Measurements from ENCODE around the gene COL23A1. TPM values are rescaled to one million over a fixed set of nuclear protein-coding genes. Genes with fewer than 3 reads are reported as not detected.

The COL23A1 gene
- total and polyA plus RNA-seq, 2 of the 13 experiments (the other 11 are each of a cell fraction or from before 2014, with no cell fraction given) = not detected

DNA sequence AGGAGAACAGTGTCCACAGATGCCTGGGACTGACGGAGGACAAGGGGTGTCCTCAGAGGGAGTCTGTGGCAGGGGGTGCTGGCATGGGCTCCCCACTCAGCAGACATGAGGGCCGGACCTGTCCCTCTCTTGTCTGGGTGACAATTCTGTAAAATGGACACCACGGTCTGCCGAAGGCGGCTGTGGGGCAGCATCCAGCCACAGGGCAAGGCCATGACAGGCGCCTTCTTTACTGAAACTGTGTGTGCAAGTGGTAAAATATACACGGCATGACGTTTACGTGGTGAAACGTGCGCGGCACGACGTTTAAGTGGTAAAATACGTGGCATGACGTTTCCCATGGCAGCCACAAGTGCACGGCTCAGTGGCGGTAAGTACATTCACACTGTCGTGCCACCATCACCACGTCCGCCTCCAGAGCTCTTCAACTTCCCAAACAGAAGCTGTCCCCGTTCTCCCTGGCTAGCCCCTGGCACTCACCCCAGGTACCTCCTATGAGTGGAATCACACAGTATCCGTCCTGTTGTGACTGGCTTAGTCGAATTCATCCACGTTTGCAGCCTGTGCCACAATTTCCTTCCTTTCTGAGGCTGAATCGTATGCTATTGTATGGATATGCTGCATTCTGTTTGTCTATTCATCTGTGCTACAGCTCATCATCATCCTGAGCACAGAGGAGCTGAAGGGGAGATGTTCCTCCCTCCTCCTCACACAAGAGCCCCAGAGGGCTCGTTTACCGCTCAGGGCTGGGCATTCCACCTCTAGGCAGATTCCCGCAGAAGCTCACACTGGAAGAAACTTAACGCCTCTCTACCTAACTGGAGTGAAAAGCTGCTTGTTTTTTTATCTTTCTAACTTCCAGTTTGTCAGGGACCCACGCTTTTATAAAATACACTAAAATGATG lies 52.5 kb downstream of the COL23A1 start:
- H4K20me1 ChIP-seq (ENCODE audit: insufficient read depth, low read length) = no peaks in the 10 kb centered on the region
- H3K9me3 ChIP-seq (ENCODE audit: low read length) = no peaks in the 10 kb centered on the region
- DNase-seq (ENCODE audit: low spot score) (no peak), FAIRE-seq (no peak), ATAC-seq (no peak)
- intact Hi-C loops (cut with micrococcal nuclease; ENCODE audit: unreplicated experiment) (no loop called here), in situ Hi-C loops (cut with HindIII; ENCODE audit: extremely low pct_ligation_motif_present, low pct_unique_long_range_greater_than_20kb) (no loop called here)
- peaks cover 2 to 17% of the 10 kb centered on the region in 2 experiments; a peak in 3 of 5 replicates for H3K27me3 ChIP-seq (ENCODE audit: control insufficient read depth in 1 of 2, insufficient read depth in 2 of 2, low read length in 2 of 2)
- H3K27ac ChIP-seq (ENCODE audit: extremely low read length, insufficient read depth, low read length) = no peak overlapping the region
- no peak overlapping the region for H2AFZ ChIP-seq (ENCODE audit: low read length)
- TF ChIP-seq ZNF589 (CRISPR knock-in tag; conservative IDR thresholded peaks at IDR 0.05) = no peak
- TF ChIP-seq, protein P1, sequence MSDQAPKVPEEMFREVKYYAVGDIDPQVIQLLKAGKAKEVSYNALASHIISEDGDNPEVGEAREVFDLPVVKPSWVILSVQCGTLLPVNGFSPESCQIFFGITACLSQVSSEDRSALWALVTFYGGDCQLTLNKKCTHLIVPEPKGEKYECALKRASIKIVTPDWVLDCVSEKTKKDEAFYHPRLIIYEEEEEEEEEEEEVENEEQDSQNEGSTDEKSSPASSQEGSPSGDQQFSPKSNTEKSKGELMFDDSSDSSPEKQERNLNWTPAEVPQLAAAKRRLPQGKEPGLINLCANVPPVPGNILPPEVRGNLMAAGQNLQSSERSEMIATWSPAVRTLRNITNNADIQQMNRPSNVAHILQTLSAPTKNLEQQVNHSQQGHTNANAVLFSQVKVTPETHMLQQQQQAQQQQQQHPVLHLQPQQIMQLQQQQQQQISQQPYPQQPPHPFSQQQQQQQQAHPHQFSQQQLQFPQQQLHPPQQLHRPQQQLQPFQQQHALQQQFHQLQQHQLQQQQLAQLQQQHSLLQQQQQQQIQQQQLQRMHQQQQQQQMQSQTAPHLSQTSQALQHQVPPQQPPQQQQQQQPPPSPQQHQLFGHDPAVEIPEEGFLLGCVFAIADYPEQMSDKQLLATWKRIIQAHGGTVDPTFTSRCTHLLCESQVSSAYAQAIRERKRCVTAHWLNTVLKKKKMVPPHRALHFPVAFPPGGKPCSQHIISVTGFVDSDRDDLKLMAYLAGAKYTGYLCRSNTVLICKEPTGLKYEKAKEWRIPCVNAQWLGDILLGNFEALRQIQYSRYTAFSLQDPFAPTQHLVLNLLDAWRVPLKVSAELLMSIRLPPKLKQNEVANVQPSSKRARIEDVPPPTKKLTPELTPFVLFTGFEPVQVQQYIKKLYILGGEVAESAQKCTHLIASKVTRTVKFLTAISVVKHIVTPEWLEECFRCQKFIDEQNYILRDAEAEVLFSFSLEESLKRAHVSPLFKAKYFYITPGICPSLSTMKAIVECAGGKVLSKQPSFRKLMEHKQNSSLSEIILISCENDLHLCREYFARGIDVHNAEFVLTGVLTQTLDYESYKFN (CRISPR knock-in tag; conservative IDR thresholded peaks at IDR 0.05) = no peak
- TF ChIP-seq ZNF572 (CRISPR knock-in tag; IDR thresholded peaks at IDR 0.05) = no peak
- no peak for TF ChIP-seq KLF12 (CRISPR knock-in tag; IDR thresholded peaks at IDR 0.05; ENCODE audit: borderline replicate concordance)
- CTCF ChIA-PET (ENCODE audit: low intra/inter-chr PET ratio, low total read pairs) = no interaction called here
- POLR2A ChIA-PET = no interaction called here
- WGBS (ENCODE audit: low lambda C conversion rate) = 48% methylated on average over 31 of the region's 31 CpGs
- no TSS peak for BruUV-seq (replicated peaks)
- no peak overlapping the region for H3K4me3 ChIP-seq (replicated peaks in 1 of 3; ENCODE audit: insufficient read depth in 1 of 3, low read depth in 2 of 3, low read length in 3 of 3)
- H3K9ac ChIP-seq (ENCODE audit: insufficient read depth, low read depth, low read length) = no peak overlapping the region
- no peaks in the 10 kb centered on the region for H3K36me3 ChIP-seq (replicated peaks in 1 of 2; ENCODE audit: control insufficient read depth in 1 of 2, insufficient read depth in 2 of 2, low read length in 2 of 2)
- H3K4me2 ChIP-seq (ENCODE audit: low read depth, low read length) = no peak overlapping the region
- H3K79me2 ChIP-seq (ENCODE audit: insufficient read depth, low read length) = no peaks in the 10 kb centered on the region
- H3K4me1 ChIP-seq (ENCODE audit: insufficient read depth, low read length) = no peaks in the 10 kb centered on the region
